HepG2 (cell line): Measurements from ENCODE around the gene SNRPB2. TPM values are rescaled to one million over a fixed set of nuclear protein-coding genes. Genes with fewer than 3 reads are reported as not detected.

Experiments used
- ATAC-seq: fragments of 200-7000 bp; cut with Tn5 transposase; 3 replicates; pipeline ENCODE4 v1.9.1; 2020; ENCODE audit warnings: mild to moderate bottlenecking, moderate library complexity
- BruUV-seq: library from RNA; stranded (reverse); fragments of 400-500 nt; replicated peaks from 2 replicates; lab custom pipeline; 2021; lab: Mats Ljungman, UMichigan
- CTCF ChIA-PET: fragments of 300-600 bp; formaldehyde crosslinking; extraction: SDS; loops from one replicate; lab custom pipeline; 2021; ENCODE audit warnings: low total read pairs, inconsistent platforms, low intra/inter-chr PET ratio; lab: Yijun Ruan, JAX
- POLR2A ChIA-PET: fragments of 350-600 bp; sonication (Branson Sonifier 250); formaldehyde crosslinking; loops from one replicate; lab custom pipeline; 2020; ENCODE audit warnings: antibody characterized with exemption, inconsistent platforms; lab: Yijun Ruan, JAX
- DNase-seq: peaks from one replicate; pipeline ENCODE4 v3.0.0-alpha.2; 2015; ENCODE audit warnings: low spot score
- FAIRE-seq: peaks from 3 replicates; lab custom pipeline; 2011; peaks lifted over from hg19 to GRCh38; lab: Jason Lieb, UNC
- H2AFZ ChIP-seq: one replicate; pipeline ENCODE4 v1.6.1; 2011; ENCODE audit warnings: low read length, inconsistent platforms
- H3K27ac ChIP-seq: fragments of 300-600 bp; 3 replicates; pipeline ENCODE4 v1.8.0; 2011; ENCODE audit warnings: mixed run types, mild to moderate bottlenecking, mixed read lengths, low read length, inconsistent platforms; ENCODE audit not compliant: insufficient read depth; ENCODE audit errors: extremely low read length
- H3K27me3 ChIP-seq, 2 experiments: fragments of 200-600 bp in 1 of 2; 2 replicates in 1 of 2; 3 replicates in 1 of 2; pipeline versions ENCODE4 v1.6.0 to v1.8.0; 2011; ENCODE audit warnings: low read length in 2 of 2, mild to moderate bottlenecking in 2 of 2, moderate library complexity in 2 of 2, inconsistent platforms in 1 of 2; ENCODE audit not compliant: insufficient read depth in 2 of 2, control insufficient read depth in 1 of 2
- H3K36me3 ChIP-seq, 2 experiments: fragments of 200-600 bp in 1 of 2; replicated peaks in 1 of 2; 2 replicates in 1 of 2; 3 replicates in 1 of 2; pipeline versions ENCODE4 v1.5.1 to v1.8.0; 2011; ENCODE audit warnings: low read length in 2 of 2, inconsistent platforms in 1 of 2; ENCODE audit not compliant: insufficient read depth in 2 of 2, control insufficient read depth in 1 of 2
- H3K4me1 ChIP-seq: 2 replicates; pipeline ENCODE4 v1.5.1; 2012; ENCODE audit warnings: low read length, inconsistent platforms; ENCODE audit not compliant: insufficient read depth
- H3K4me2 ChIP-seq: 2 replicates; pipeline ENCODE4 v1.6.0; 2011; ENCODE audit warnings: low read depth, low read length, inconsistent platforms
- H3K4me3 ChIP-seq, 3 experiments: fragments of 200-600 bp in 1 of 3; sonication (generic), shearing (Covaris generic) in 1 of 3; replicated peaks in 1 of 3; 2 replicates each; pipeline ENCODE4 v1.5.1; 2011 to 2016; ENCODE audit warnings: low read length in 3 of 3, inconsistent platforms in 2 of 3, low read depth in 2 of 3, mild to moderate bottlenecking in 2 of 3, control low read depth in 1 of 3, mixed read lengths in 1 of 3; ENCODE audit not compliant: insufficient read depth in 1 of 3
- H3K79me2 ChIP-seq: one replicate; pipeline ENCODE4 v1.6.1; 2011; ENCODE audit warnings: low read length, inconsistent platforms; ENCODE audit not compliant: insufficient read depth
- H3K9ac ChIP-seq: 2 replicates; pipeline ENCODE4 v1.6.0; 2011; ENCODE audit warnings: mild to moderate bottlenecking, low read depth, low read length, inconsistent platforms; ENCODE audit not compliant: insufficient read depth
- H3K9me3 ChIP-seq: 2 replicates; pipeline ENCODE4 v1.5.1; 2012; ENCODE audit warnings: mild to moderate bottlenecking, low read length
- H4K20me1 ChIP-seq: 2 replicates; pipeline ENCODE4 v1.6.0; 2011; ENCODE audit warnings: inconsistent platforms, mild to moderate bottlenecking, low read length, moderate library complexity; ENCODE audit not compliant: insufficient read depth
- CTCF ChIP-seq: sonication (generic); formaldehyde crosslinking; IDR thresholded peaks from 2 replicates; pipeline ENCODE4 v1.5.0; 2020; ENCODE audit warnings: mild to moderate bottlenecking, missing genetic modification reagents, moderate library complexity
- PHF21A ChIP-seq: sonication (generic); formaldehyde crosslinking; IDR thresholded peaks from 2 replicates; pipeline ENCODE4 v1.5.0; 2020; ENCODE audit warnings: mild to moderate bottlenecking, missing genetic modification reagents
- SMC3 ChIP-seq: IDR thresholded peaks from 2 replicates; pipeline ENCODE4 v1.6.1; 2011; ENCODE audit warnings: low read length, improper control_type of control experiment
- STAG1 ChIP-seq: sonication (generic); formaldehyde crosslinking; IDR thresholded peaks from 2 replicates; pipeline ENCODE4 v1.4.0; 2020; ENCODE audit warnings: missing genetic modification reagents
- ZNF597 ChIP-seq: sonication (generic); formaldehyde crosslinking; IDR thresholded peaks from 2 replicates; pipeline ENCODE4 v1.5.0; 2020; ENCODE audit warnings: missing genetic modification reagents
- WGBS: methylation state at CpG from one replicate; pipeline ENCODE4 v1.1.6; 2017; ENCODE audit warnings: low lambda C conversion rate; 5-methylcytosine and 5-hydroxymethylcytosine counted together
- in situ Hi-C: cut with HindIII; loops from 2 replicates; pipeline ENCODE4 v1.10.0; 2017; ENCODE audit warnings: low pct_unique_long_range_greater_than_20kb; ENCODE audit not compliant: extremely low pct_ligation_motif_present
- intact Hi-C: fragments of 100-400 bp; cut with micrococcal nuclease; formaldehyde crosslinking; loops from one replicate; pipeline ENCODE4 v1.10.0; 2022; ENCODE audit not compliant: unreplicated experiment
- polyA plus RNA-seq, 8 experiments: library from polyadenylated mRNA; depleted of rRNA in 3 of 8; stranded (reverse) in 7 of 8; unstranded in 1 of 8; fragments of >200 nt; fragmentation: Illumina TruSeq in 4 of 8; extraction: Trizol in 4 of 8; gene quantifications; 2 replicates each; pipeline versions ENCODE4 v1.2.1 to v1.2.3, GENCODE V29; 2011 to 2016; ENCODE audit warnings: low read depth in 4 of 8, missing spikeins in 1 of 8, mixed read lengths in 1 of 8; ENCODE audit not compliant: insufficient read depth in 1 of 8
- total RNA-seq, 5 experiments: library from RNA; depleted of rRNA; stranded (reverse); fragments of >200 nt; fragmentation: Illumina TruSeq; extraction: Trizol; gene quantifications; 2 replicates each; pipeline ENCODE4 v1.2.3, GENCODE V29; 2016; ENCODE audit warnings: low read depth in 1 of 5

Gene SNRPB2
- total and polyA plus RNA-seq, 2 of the 13 experiments (the other 11 are each of a cell fraction or from before 2014, with no cell fraction given), result 107 to 204 TPM

GRCh38 chr20:16699293-16699692 is 30.5 kb upstream of the SNRPB2 start (continued):
- no peak for TF ChIP-seq ZNF597 (CRISPR knock-in tag)

GRCh38 chr20:16701296-16701695 is 28.5 kb upstream of the SNRPB2 start:
- intact Hi-C loops, result loop anchor here (1.0 kb wide), 1 partner anchor 60 kb away; no protein-coding TSS in a partner anchor
- peak; percentile 77 for FAIRE-seq

More at GRCh38 chr20:16701296-16701695, 28.5 kb upstream of the SNRPB2 start:
- TF ChIP-seq CTCF (CRISPR knock-in tag) (peak; percentile 56), PHF21A (CRISPR knock-in tag) (no peak), STAG1 (CRISPR knock-in tag) (peak; percentile 57), SMC3 (peak; percentile 47; the same call in 1 of the 2 replicates)
- Histone ChIP-seq H3K4me1 (no peaks in the 10 kb centered on the region), H3K4me2 (no peak overlapping the region), H4K20me1 (no peaks in the 10 kb centered on the region), H3K27me3 (peaks cover 0 to 14% of the 10 kb centered on the region in 2 experiments; a peak in 2 of 5 replicates), H3K27ac (no peak overlapping the region), H2AFZ (no peak overlapping the region), H3K36me3 (no peaks in the 10 kb centered on the region), H3K4me3 (no peak overlapping the region), H3K9me3 (peaks cover 8% of the 10 kb centered on the region), H3K79me2 (no peaks in the 10 kb centered on the region), H3K9ac (no peak overlapping the region)
- WGBS, result 53% methylated on average over 3 of the region's 3 CpGs
- no TSS peak for BruUV-seq
- ATAC-seq (peak; percentile 94), DNase-seq (peak; percentile 40)
- in situ Hi-C loops, result no loop called here
- POLR2A ChIA-PET, result no interaction called here
- CTCF ChIA-PET, result interaction anchor here (0.6 to 1.6 kb wide), 2 partner anchors 58 to 60 kb away, joined by 3 to 11 read pairs; no protein-coding TSS in a partner anchor
